Fibroblast of the aortic adventitia (primary cell): ENCODE results near the gene CCNE1. TPM values are rescaled to one million over a fixed set of nuclear protein-coding genes. Genes with fewer than 3 reads are reported as not detected.
"Not testable (repeated sequence)": the region's sequence is repeated elsewhere in the genome, so short reads cannot be mapped to it uniquely, and the experiment has no call there.

Experiments used
- DNase-seq: peaks from one replicate; pipeline ENCODE4 v3.0.0-alpha.2; 2010; ENCODE audit warnings: low read depth
- H3K4me3 ChIP-seq: 2 replicates; pipeline ENCODE4 v1.5.1; 2011; ENCODE audit warnings: low read depth, mild to moderate bottlenecking, control low read depth, low read length, moderate library complexity
- CTCF ChIP-seq: IDR thresholded peaks from 2 replicates; pipeline ENCODE4 v1.5.1; 2011; ENCODE audit warnings: mild to moderate bottlenecking, low read length, control low read depth, inconsistent platforms; ENCODE audit not compliant: insufficient read depth
- total RNA-seq: library from RNA; depleted of rRNA; stranded (reverse); fragments of >200 nt; gene quantifications from 2 replicates; pipeline ENCODE4 v1.2.3, GENCODE V29; 2012; ENCODE audit warnings: low replicate concordance

The CCNE1 gene
- total RNA-seq, 1 donor, result 5.6 TPM

GRCh38 chr19:29813642-29814041, 1.9 kb downstream of the CCNE1 start:
- no peak for TF ChIP-seq CTCF
- no peak overlapping the region for H3K4me3 ChIP-seq
- DNase-seq, result no peak

GRCh38 chr19:29815231-29815630, 3.4 kb downstream of the CCNE1 start:
- no peak overlapping the region for H3K4me3 ChIP-seq
- TF ChIP-seq CTCF, result no peak
- no peak for DNase-seq

GRCh38 chr19:29817316-29817715, 5.5 kb downstream of the CCNE1 start:
- H3K4me3 ChIP-seq, result no peak overlapping the region
- no peak for TF ChIP-seq CTCF
- no peak for DNase-seq

GRCh38 chr19:29819300-29819699, 7.5 kb downstream of the CCNE1 start:
- DNase-seq, result no peak
- TF ChIP-seq CTCF, result no peak
- no peak overlapping the region for H3K4me3 ChIP-seq

- no peak for TF ChIP-seq CTCF
- H3K4me3 ChIP-seq, result no peak overlapping the region
- DNase-seq, result no peak
Observed at GRCh38 chr19:29819986-29820385, 8.2 kb downstream of the CCNE1 start.

- TF ChIP-seq CTCF, result no peak
- no peak overlapping the region for H3K4me3 ChIP-seq
- no peak for DNase-seq
Observed at GRCh38 chr19:29823581-29824330, 12.0 kb downstream of the CCNE1 start.

GRCh38 chr19:29825263-29825662, 13.5 kb downstream of the CCNE1 start:
- DNase-seq, result not testable (repeated sequence)

More at GRCh38 chr19:29825263-29825662, 13.5 kb downstream of the CCNE1 start:
- H3K4me3 ChIP-seq, result not testable (repeated sequence)
